Kidney (tissue), 14 donors: ENCODE data around the gene PLAC8. TPM values are rescaled to one million over a fixed set of nuclear protein-coding genes. Genes with fewer than 3 reads are reported as not detected.

Source experiments
- DNase-seq, 5 donors: peaks; one replicate each; pipeline ENCODE4 v3.0.0-alpha.2; 2013 to 2020
- FAIRE-seq: peaks from 2 replicates; lab custom pipeline; 2012; peaks lifted over from hg19 to GRCh38; lab: Jason Lieb, UNC
- H3K27ac ChIP-seq, 2 donors: one replicate each; pipeline ENCODE4 v1.7.0; 2013; ENCODE audit warnings: low read depth in 2 of 2, low read length in 2 of 2, inconsistent platforms in 1 of 2
- H3K27me3 ChIP-seq: one replicate; pipeline ENCODE4 v1.7.1; 2013; ENCODE audit warnings: low read length, inconsistent platforms; ENCODE audit not compliant: control insufficient read depth, insufficient read depth
- H3K36me3 ChIP-seq, 3 donors: one replicate each; pipeline versions ENCODE4 v1.7.0 to v1.7.1; 2013; ENCODE audit warnings: low read length in 3 of 3, control low read depth in 1 of 3, inconsistent platforms in 1 of 3; ENCODE audit not compliant: insufficient read depth in 3 of 3, control insufficient read depth in 2 of 3
- H3K4me1 ChIP-seq, 3 donors: one replicate each; pipeline versions ENCODE4 v1.7.0 to v1.7.1; 2013; ENCODE audit warnings: low read length in 3 of 3, inconsistent platforms in 1 of 3, low read depth in 1 of 3; ENCODE audit not compliant: control insufficient read depth in 2 of 3, insufficient read depth in 2 of 3
- H3K4me3 ChIP-seq, 3 donors: one replicate each; pipeline versions ENCODE4 v1.7.0 to v1.8.1; 2013; ENCODE audit warnings: low read length in 3 of 3, control low read depth in 1 of 3, inconsistent platforms in 1 of 3
- H3K9ac ChIP-seq, 3 donors: one replicate each; pipeline versions ENCODE4 v1.7.0 to v1.7.1; 2013; ENCODE audit warnings: low read length in 3 of 3, control low read depth in 1 of 3, inconsistent platforms in 1 of 3
- H3K9me3 ChIP-seq, 3 donors: one replicate each; pipeline versions ENCODE4 v1.7.0 to v1.7.1; 2013; ENCODE audit warnings: low read length in 3 of 3, control low read depth in 1 of 3, inconsistent platforms in 1 of 3; ENCODE audit not compliant: control insufficient read depth in 2 of 3, insufficient read depth in 1 of 3
- intact Hi-C: fragments of 100-400 bp; cut with DNase I; formaldehyde crosslinking; loops from one replicate; pipeline ENCODE4 v1.11.1; 2022
- polyA plus RNA-seq: library from polyadenylated mRNA; stranded (reverse); fragments of 350-450 nt; fragmentation: Illumina TruSeq; extraction: RNeasy Lipid Tissue Mini Kit (QIAGEN cat#74804); gene quantifications from one replicate; pipeline ENCODE4 v1.2.3, GENCODE V29; 2014; ENCODE audit warnings: low read depth, low replicate concordance; ENCODE audit not compliant: insufficient read depth
- total RNA-seq: library from RNA; stranded (reverse); fragmentation: NEBNext Ultra II Directional; extraction: Animal tissue kit (Norgen Biotek cat#: 25700); gene quantifications from one replicate; pipeline ENCODE4 v1.2.1, GENCODE V29; 2021
- TF ChIP-seq, protein P1 (sequence below): IDR thresholded peaks from 3 replicates; pipeline ENCODE4 v1.5.1; 2012; ENCODE audit warnings: mild to moderate bottlenecking, moderate library complexity, borderline replicate concordance; ENCODE audit not compliant: insufficient read depth; ENCODE audit errors: extremely low read depth
- donor health status: control.
- donor health status: control.
- donor health status: control.
- donor health status: control.
- donor health status: control.
- donor health status: DM: yes; HTN: yes; CAD: no.
- donor health status: Normal renal cell carcinoma (clear cell type).

PLAC8 gene
- total and polyA plus RNA-seq, 2 donors from 2014 or later: 3.6 to 10.3 TPM

DNA sequence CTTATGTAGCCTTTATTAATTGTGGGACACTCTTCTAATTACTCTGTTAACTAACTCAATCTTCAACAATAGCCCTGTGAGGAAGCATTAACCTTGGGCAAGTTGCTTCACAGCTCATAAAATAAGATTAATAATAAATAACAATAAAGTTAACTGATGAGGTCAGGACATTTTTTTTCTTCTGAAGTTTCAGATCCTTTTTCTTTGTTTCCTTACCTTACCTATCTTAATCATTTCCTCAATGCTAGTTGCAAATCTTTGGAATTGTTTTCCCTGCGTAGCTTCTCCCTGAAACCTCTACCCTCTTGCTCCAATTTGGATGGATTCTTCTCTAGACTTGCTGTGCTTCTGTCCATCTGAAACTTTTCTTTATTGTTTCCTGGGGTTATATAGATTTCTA, 17.5 kb upstream of the PLAC8 start:
- no peak overlapping the region for H3K27ac ChIP-seq

DNA sequence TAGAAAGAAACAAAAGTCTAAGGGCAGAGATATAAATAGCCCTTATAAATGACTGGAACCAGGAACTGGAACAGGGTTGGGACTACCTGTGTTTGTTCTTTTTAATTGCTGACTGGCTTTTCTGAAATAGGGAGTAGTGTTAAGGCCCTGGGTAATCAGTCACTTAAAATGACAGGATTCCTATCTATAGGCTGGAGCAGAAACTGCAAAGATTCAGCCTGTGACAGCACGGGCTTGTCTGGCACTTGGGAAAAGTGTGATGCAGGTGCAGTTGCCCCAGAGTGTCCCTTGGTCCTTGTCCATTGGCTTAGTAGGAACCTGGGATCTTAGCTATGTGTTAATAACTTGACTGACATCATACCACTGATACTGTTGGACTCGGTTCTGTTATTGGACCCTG, 14.7 kb upstream of the PLAC8 start:
- no peak for FAIRE-seq
- no peaks in the 10 kb centered on the region for H3K27me3 ChIP-seq
- H3K4me1 ChIP-seq: no peaks in the 10 kb centered on the region
- no peak overlapping the region for H3K27ac ChIP-seq
- H3K9me3 ChIP-seq: no peaks in the 10 kb centered on the region
- no peak overlapping the region for H3K9ac ChIP-seq
- H3K4me3 ChIP-seq: no peak overlapping the region
- TF ChIP-seq, protein P1, sequence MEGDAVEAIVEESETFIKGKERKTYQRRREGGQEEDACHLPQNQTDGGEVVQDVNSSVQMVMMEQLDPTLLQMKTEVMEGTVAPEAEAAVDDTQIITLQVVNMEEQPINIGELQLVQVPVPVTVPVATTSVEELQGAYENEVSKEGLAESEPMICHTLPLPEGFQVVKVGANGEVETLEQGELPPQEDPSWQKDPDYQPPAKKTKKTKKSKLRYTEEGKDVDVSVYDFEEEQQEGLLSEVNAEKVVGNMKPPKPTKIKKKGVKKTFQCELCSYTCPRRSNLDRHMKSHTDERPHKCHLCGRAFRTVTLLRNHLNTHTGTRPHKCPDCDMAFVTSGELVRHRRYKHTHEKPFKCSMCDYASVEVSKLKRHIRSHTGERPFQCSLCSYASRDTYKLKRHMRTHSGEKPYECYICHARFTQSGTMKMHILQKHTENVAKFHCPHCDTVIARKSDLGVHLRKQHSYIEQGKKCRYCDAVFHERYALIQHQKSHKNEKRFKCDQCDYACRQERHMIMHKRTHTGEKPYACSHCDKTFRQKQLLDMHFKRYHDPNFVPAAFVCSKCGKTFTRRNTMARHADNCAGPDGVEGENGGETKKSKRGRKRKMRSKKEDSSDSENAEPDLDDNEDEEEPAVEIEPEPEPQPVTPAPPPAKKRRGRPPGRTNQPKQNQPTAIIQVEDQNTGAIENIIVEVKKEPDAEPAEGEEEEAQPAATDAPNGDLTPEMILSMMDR: no peak
- no peaks in the 10 kb centered on the region for H3K36me3 ChIP-seq
- no peak for DNase-seq
- intact Hi-C loops: no loop called here

More for the DNA sequence above, 17.5 kb upstream of the PLAC8 start:
- H3K27me3 ChIP-seq: no peaks in the 10 kb centered on the region
- no peak overlapping the region for H3K4me3 ChIP-seq
- no peak for FAIRE-seq
- no peak overlapping the region for H3K9ac ChIP-seq
- no peaks in the 10 kb centered on the region for H3K9me3 ChIP-seq
- no peaks in the 10 kb centered on the region for H3K4me1 ChIP-seq
- intact Hi-C loops: no loop called here
- DNase-seq: no peak
- no peaks in the 10 kb centered on the region for H3K36me3 ChIP-seq
- TF ChIP-seq, protein P1: no peak

GRCh38 chr4:83128240-83128929, 13.9 kb upstream of the PLAC8 start:
- H3K27ac ChIP-seq: no peak overlapping the region
- no peaks in the 10 kb centered on the region for H3K27me3 ChIP-seq
- no peaks in the 10 kb centered on the region for H3K36me3 ChIP-seq
- H3K4me3 ChIP-seq: no peak overlapping the region
- intact Hi-C loops: no loop called here
- H3K9ac ChIP-seq: no peak overlapping the region
- TF ChIP-seq, protein P1: no peak
- no peaks in the 10 kb centered on the region for H3K9me3 ChIP-seq
- no peaks in the 10 kb centered on the region for H3K4me1 ChIP-seq
- DNase-seq (no peak), FAIRE-seq (no peak)
